ENCODE measurements around the gene MEGF11. TPM values are rescaled to one million over a fixed set of nuclear protein-coding genes. Genes with fewer than 3 reads are reported as not detected.

The MEGF11 gene
- total and polyA plus RNA-seq, 4 donors: 0.16 to 1.5 (median 0.50) TPM

DNA sequence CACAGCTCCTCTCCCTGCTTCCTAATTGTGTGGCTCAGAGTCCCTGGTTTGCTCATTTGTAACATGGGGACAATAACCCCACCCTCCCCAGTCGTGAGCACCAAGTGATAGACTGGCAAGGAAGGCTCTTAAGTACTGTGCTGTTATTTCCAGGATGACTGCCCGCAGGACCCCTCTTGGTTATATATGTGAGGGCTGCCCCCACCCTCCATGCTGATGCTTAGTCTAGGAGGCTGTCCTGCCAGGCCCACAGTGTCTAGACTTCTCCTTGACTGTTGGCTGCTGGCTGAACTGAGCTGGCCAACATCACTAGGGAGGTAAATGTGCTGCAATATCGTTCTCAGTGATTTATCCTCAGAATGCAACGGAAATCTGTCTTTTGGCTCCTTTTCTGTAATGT lies 339.2 kb downstream of the MEGF11 start:
- no peak for ATAC-seq (ENCODE audit: insufficient read depth, low FRiP score)
- no peak for DNase-seq
- H3K9me3 ChIP-seq (ENCODE audit: control insufficient read depth in 4 of 4, insufficient read depth in 3 of 4, low read length in 3 of 4): peaks cover 0 to 1% (median 0%) of the 10 kb centered on the region in 4 donors
- H3K9ac ChIP-seq (ENCODE audit: insufficient read depth in 1 of 2, low read length in 2 of 2): no peak overlapping the region
- no peak for TF ChIP-seq CTCF (IDR thresholded peaks at IDR 0.05; ENCODE audit: control extremely low read depth, extremely low read depth)
- H3K27ac ChIP-seq (ENCODE audit: low read depth in 1 of 2, low read length in 1 of 2): no peak overlapping the region
- H3K4me3 ChIP-seq: no peak overlapping the region
- peaks cover 0 to 20% (median 0%) of the 10 kb centered on the region in 4 donors for H3K36me3 ChIP-seq (ENCODE audit: control insufficient read depth in 4 of 4, insufficient read depth in 4 of 4, low read length in 4 of 4)
- H3K4me1 ChIP-seq (ENCODE audit: control insufficient read depth in 5 of 5, insufficient read depth in 5 of 5, low read length in 5 of 5): peaks cover 0 to 10% (median 0%) of the 10 kb centered on the region in 5 donors
- 74 to 87% methylated on average over 4 of the region's 4 CpGs for WGBS, 2 donors
- H3K27me3 ChIP-seq (ENCODE audit: control insufficient read depth in 3 of 3, insufficient read depth in 3 of 3, low read length in 2 of 3): no peaks in the 10 kb centered on the region

GRCh38 chr15:65913631-65914199 lies 339.8 kb downstream of the MEGF11 start:
- Histone ChIP-seq H3K9ac (ENCODE audit: insufficient read depth in 1 of 2, low read length in 2 of 2) (no peak overlapping the region), H3K9me3 (ENCODE audit: control insufficient read depth in 4 of 4, insufficient read depth in 3 of 4, low read length in 3 of 4) (peaks cover 0 to 1% (median 0%) of the 10 kb centered on the region in 4 donors), H3K36me3 (ENCODE audit: control insufficient read depth in 4 of 4, insufficient read depth in 4 of 4, low read length in 4 of 4) (peaks cover 0 to 26% (median 0%) of the 10 kb centered on the region in 4 donors), H3K4me1 (ENCODE audit: control insufficient read depth in 5 of 5, insufficient read depth in 5 of 5, low read length in 5 of 5) (peaks cover 0 to 10% (median 0%) of the 10 kb centered on the region in 5 donors), H3K27me3 (ENCODE audit: control insufficient read depth in 3 of 3, insufficient read depth in 3 of 3, low read length in 2 of 3) (no peaks in the 10 kb centered on the region), H3K4me3 (no peak overlapping the region), H3K27ac (ENCODE audit: low read depth in 1 of 2, low read length in 1 of 2) (no peak overlapping the region)
- WGBS, 2 donors: 94% methylated on average over 10 to 13 of the region's 13 CpGs
- DNase-seq (no peak), ATAC-seq (ENCODE audit: insufficient read depth, low FRiP score) (no peak)
- TF ChIP-seq CTCF (IDR thresholded peaks at IDR 0.05; ENCODE audit: control extremely low read depth, extremely low read depth): no peak

DNA sequence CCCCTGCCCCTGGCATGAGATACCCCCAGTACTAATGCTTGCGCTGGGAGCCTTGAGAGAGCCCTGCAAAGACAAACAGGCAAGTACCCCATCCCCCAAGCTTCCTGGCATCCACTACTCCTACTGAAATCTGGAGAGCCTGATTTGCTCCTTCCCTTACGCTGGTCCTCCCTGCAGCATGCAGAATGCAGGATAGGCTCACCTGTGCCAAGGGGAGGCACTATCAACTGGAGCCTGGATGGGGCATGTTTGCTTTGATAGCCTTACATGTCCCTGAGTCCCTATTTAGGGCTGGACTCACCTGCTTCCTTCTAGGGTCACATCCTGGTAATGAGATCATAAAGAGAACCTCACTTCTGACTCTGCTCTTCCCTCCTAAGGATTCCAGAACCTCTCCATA lies 341.3 kb downstream of the MEGF11 start:
- Histone ChIP-seq H3K4me1 (ENCODE audit: control insufficient read depth in 5 of 5, insufficient read depth in 5 of 5, low read length in 5 of 5) (peaks cover 0 to 9% (median 0%) of the 10 kb centered on the region in 5 donors), H3K9me3 (ENCODE audit: control insufficient read depth in 4 of 4, insufficient read depth in 3 of 4, low read length in 3 of 4) (peaks cover 0 to 1% (median 0%) of the 10 kb centered on the region in 4 donors), H3K27me3 (ENCODE audit: control insufficient read depth in 3 of 3, insufficient read depth in 3 of 3, low read length in 2 of 3) (no peaks in the 10 kb centered on the region), H3K9ac (ENCODE audit: insufficient read depth in 1 of 2, low read length in 2 of 2) (no peak overlapping the region), H3K36me3 (ENCODE audit: control insufficient read depth in 4 of 4, insufficient read depth in 4 of 4, low read length in 4 of 4) (peaks cover 0 to 28% (median 2%) of the 10 kb centered on the region in 4 donors), H3K4me3 (no peak overlapping the region), H3K27ac (ENCODE audit: low read depth in 1 of 2, low read length in 1 of 2) (no peak overlapping the region)
- DNase-seq: no peak
- no peak for ATAC-seq (ENCODE audit: insufficient read depth, low FRiP score)
- WGBS, 2 donors: 94 to 98% methylated on average over 2 of the region's 2 CpGs
- TF ChIP-seq CTCF (IDR thresholded peaks at IDR 0.05; ENCODE audit: control extremely low read depth, extremely low read depth): no peak

GRCh38 chr15:65910341-65910740 lies 343.2 kb downstream of the MEGF11 start:
- Histone ChIP-seq H3K9me3 (ENCODE audit: control insufficient read depth in 4 of 4, insufficient read depth in 3 of 4, low read length in 3 of 4) (peaks cover 0 to 1% (median 0%) of the 10 kb centered on the region in 4 donors), H3K4me3 (no peak overlapping the region), H3K36me3 (ENCODE audit: control insufficient read depth in 4 of 4, insufficient read depth in 4 of 4, low read length in 4 of 4) (peaks cover 2 to 27% (median 4%) of the 10 kb centered on the region in 4 donors), H3K27me3 (ENCODE audit: control insufficient read depth in 3 of 3, insufficient read depth in 3 of 3, low read length in 2 of 3) (no peaks in the 10 kb centered on the region), H3K27ac (ENCODE audit: low read depth in 1 of 2, low read length in 1 of 2) (no peak overlapping the region), H3K9ac (ENCODE audit: insufficient read depth in 1 of 2, low read length in 2 of 2) (no peak overlapping the region), H3K4me1 (ENCODE audit: control insufficient read depth in 5 of 5, insufficient read depth in 5 of 5, low read length in 5 of 5) (no peaks in the 10 kb centered on the region)
- no peak for ATAC-seq (ENCODE audit: insufficient read depth, low FRiP score)
- DNase-seq: no peak
- no peak for TF ChIP-seq CTCF (IDR thresholded peaks at IDR 0.05; ENCODE audit: control extremely low read depth, extremely low read depth)
- 96 to 100% methylated on average over 4 of the region's 4 CpGs for WGBS, 2 donors
